ENCODE measurements around the gene COL16A1.

GRCh38 chr1:31714442-31715086 is 10.7 kb upstream of the COL16A1 start:
- TF ChIP-seq TAF1 (IDR thresholded peaks at IDR 0.05; ENCODE audit: borderline replicate concordance, insufficient read depth, low read length): no peak
- TF ChIP-seq SIN3A (IDR thresholded peaks at IDR 0.05; ENCODE audit: borderline replicate concordance, insufficient read depth, low read length): no peak
- TF ChIP-seq POLR2AphosphoS5 (IDR thresholded peaks at IDR 0.05; ENCODE audit: low read depth, low read length): no peak
- TF ChIP-seq REST (IDR thresholded peaks at IDR 0.05; ENCODE audit: insufficient read depth in 1 of 2, low read depth in 2 of 2, low read length in 2 of 2): no peak
- TF ChIP-seq FOXP2 (optimal IDR thresholded peaks at IDR 0.05; ENCODE audit: borderline replicate concordance, extremely low read depth, extremely low read length, insufficient read depth): no peak
